ENCODE measurements around the gene CCDC88C. TPM values are rescaled to one million over a fixed set of nuclear protein-coding genes. Genes with fewer than 3 reads are reported as not detected.

The CCDC88C gene
- total RNA-seq, 1 donor from 2014 or later, result 17.8 TPM

GRCh38 chr14:91369628-91370445, 47.8 kb downstream of the CCDC88C start:
- Histone ChIP-seq H3K9ac (no peak overlapping the region), H3K4me1 (peaks cover 53% of the 10 kb centered on the region), H3K9me3 (ENCODE audit: low read depth) (no peaks in the 10 kb centered on the region), H3K27me3 (no peaks in the 10 kb centered on the region), H4K20me1 (ENCODE audit: low read depth) (peaks cover 87% of the 10 kb centered on the region), H3K36me3 (no peaks in the 10 kb centered on the region), H3K79me2 (ENCODE audit: low read depth) (peaks cover 96% of the 10 kb centered on the region), H3K4me3 (no peak overlapping the region), H2AFZ (replicated peaks) (no peak overlapping the region), H3F3A (ENCODE audit: low read depth) (peaks cover 3% of the 10 kb centered on the region), H3K27ac (peak overlapping the region; percentile 13), H3K4me2 (no peak overlapping the region)
- peaks cover 2% of the 10 kb centered on the region for H3K36me3 Mint-ChIP-seq
- DNase-seq (ENCODE audit: low spot score), result no peak
- H3K9me3 Mint-ChIP-seq, result no peaks in the 10 kb centered on the region
- H3K27ac Mint-ChIP-seq, result peak overlapping the region; percentile 73
- peaks cover 5% of the 10 kb centered on the region for H3K27me3 Mint-ChIP-seq (ENCODE audit: insufficient read depth, low read depth)
- peaks cover 62% of the 10 kb centered on the region for H3K4me1 Mint-ChIP-seq
- TF ChIP-seq CTCF (IDR thresholded peaks at IDR 0.05) (no peak), EZH2 (IDR thresholded peaks at IDR 0.05) (no peak), EZH2phosphoT487 (IDR thresholded peaks at IDR 0.05) (no peak)
- no peak overlapping the region for H3K4me3 Mint-ChIP-seq

- Histone ChIP-seq H3K27ac (no peak overlapping the region), H3K4me3 (no peak overlapping the region), H3K27me3 (no peaks in the 10 kb centered on the region), H3K4me2 (no peak overlapping the region), H3K4me1 (peaks cover 51% of the 10 kb centered on the region), H3K36me3 (no peaks in the 10 kb centered on the region), H3K9ac (no peak overlapping the region), H3F3A (ENCODE audit: low read depth) (peaks cover 3% of the 10 kb centered on the region), H3K9me3 (ENCODE audit: low read depth) (no peaks in the 10 kb centered on the region), H3K79me2 (ENCODE audit: low read depth) (peaks cover 97% of the 10 kb centered on the region), H2AFZ (replicated peaks) (no peak overlapping the region), H4K20me1 (ENCODE audit: low read depth) (peaks cover 87% of the 10 kb centered on the region)
- peak overlapping the region; percentile 43 for H3K4me3 Mint-ChIP-seq
- no peak for TF ChIP-seq CTCF (IDR thresholded peaks at IDR 0.05)
- no peak for TF ChIP-seq EZH2 (IDR thresholded peaks at IDR 0.05)
- no peak for TF ChIP-seq EZH2phosphoT487 (IDR thresholded peaks at IDR 0.05)
- H3K4me1 Mint-ChIP-seq, result peaks cover 52% of the 10 kb centered on the region
- DNase-seq (ENCODE audit: low spot score), result no peak
- peaks cover 3% of the 10 kb centered on the region for H3K27me3 Mint-ChIP-seq (ENCODE audit: insufficient read depth, low read depth)
- H3K9me3 Mint-ChIP-seq, result no peaks in the 10 kb centered on the region
- peak overlapping the region; percentile 87 for H3K27ac Mint-ChIP-seq
- no peaks in the 10 kb centered on the region for H3K36me3 Mint-ChIP-seq
Measured at GRCh38 chr14:91368776-91369416, 48.7 kb downstream of the CCDC88C start.

DNA sequence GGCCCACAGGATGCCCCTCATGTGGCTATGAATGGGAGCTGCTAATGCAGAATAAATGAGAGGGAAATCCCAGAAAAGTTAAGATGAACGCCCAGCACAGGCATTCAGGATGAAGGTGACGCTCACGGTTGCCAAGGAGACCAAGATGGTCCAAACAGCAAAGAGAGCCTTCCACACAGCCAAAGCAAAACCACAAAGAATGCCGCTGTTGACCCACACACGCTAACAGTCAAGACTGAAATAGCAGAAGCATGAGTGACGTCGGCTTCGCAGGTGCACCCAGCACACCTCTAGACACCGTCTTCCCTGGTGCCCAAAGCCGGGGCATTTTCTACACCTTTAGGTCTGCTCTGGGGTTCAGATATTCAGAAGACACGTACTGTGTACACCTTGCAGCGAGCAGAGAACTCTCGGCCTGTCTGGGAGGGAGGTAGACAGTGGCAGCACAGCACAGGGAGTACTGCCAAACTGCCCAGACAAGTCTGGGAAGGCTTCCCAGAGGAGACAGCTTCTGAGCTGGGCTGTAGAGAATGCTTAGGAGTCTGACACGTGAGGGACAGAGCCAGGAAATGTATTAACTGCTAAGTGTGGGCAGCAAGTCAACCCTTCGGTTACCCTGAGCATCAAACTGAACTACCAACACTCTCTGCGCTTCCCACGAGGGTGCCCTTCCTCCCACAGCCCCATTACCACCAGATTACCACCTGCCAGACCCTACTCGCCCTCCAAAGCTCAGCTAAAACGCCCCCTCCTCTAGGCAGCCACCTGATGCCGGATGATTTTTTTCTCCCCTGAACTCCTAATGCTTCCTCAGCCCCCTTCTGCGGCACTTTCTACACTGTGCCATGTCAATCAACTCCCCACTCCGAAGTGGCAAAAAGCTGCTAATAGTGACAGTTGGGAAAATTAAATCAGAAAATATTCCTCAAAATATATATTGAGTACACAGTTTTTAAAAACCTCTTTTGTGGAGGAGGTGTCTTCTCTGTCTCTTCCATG, 50.1 kb downstream of the CCDC88C start:
- no peak overlapping the region for H3K4me3 Mint-ChIP-seq
- H3K4me1 Mint-ChIP-seq, result peaks cover 41% of the 10 kb centered on the region
- no peak overlapping the region for H3K4me3 ChIP-seq
- TF ChIP-seq CTCF (IDR thresholded peaks at IDR 0.05) (no peak), EZH2phosphoT487 (IDR thresholded peaks at IDR 0.05) (no peak), EZH2 (IDR thresholded peaks at IDR 0.05) (no peak)
- H3K36me3 ChIP-seq, result no peaks in the 10 kb centered on the region
- H3K4me2 ChIP-seq, result no peak overlapping the region
- no peak overlapping the region for H2AFZ ChIP-seq (replicated peaks)
- H3K27me3 ChIP-seq, result no peaks in the 10 kb centered on the region
- no peaks in the 10 kb centered on the region for H3K9me3 Mint-ChIP-seq
- no peak for DNase-seq (ENCODE audit: low spot score)
- peaks cover 45% of the 10 kb centered on the region for H3K4me1 ChIP-seq
- peaks cover 97% of the 10 kb centered on the region for H3K79me2 ChIP-seq (ENCODE audit: low read depth)
- H4K20me1 ChIP-seq (ENCODE audit: low read depth), result peaks cover 78% of the 10 kb centered on the region
- H3F3A ChIP-seq (ENCODE audit: low read depth), result peaks cover 3% of the 10 kb centered on the region
- H3K36me3 Mint-ChIP-seq, result no peaks in the 10 kb centered on the region
- H3K27ac ChIP-seq, result peak overlapping the region; percentile 46
- peaks cover 3% of the 10 kb centered on the region for H3K27me3 Mint-ChIP-seq (ENCODE audit: insufficient read depth, low read depth)
- no peak overlapping the region for H3K9ac ChIP-seq
- no peaks in the 10 kb centered on the region for H3K9me3 ChIP-seq (ENCODE audit: low read depth)
- H3K27ac Mint-ChIP-seq, result peak overlapping the region; percentile 46
